ENCODE measurements around the gene CIRBP.

DNA sequence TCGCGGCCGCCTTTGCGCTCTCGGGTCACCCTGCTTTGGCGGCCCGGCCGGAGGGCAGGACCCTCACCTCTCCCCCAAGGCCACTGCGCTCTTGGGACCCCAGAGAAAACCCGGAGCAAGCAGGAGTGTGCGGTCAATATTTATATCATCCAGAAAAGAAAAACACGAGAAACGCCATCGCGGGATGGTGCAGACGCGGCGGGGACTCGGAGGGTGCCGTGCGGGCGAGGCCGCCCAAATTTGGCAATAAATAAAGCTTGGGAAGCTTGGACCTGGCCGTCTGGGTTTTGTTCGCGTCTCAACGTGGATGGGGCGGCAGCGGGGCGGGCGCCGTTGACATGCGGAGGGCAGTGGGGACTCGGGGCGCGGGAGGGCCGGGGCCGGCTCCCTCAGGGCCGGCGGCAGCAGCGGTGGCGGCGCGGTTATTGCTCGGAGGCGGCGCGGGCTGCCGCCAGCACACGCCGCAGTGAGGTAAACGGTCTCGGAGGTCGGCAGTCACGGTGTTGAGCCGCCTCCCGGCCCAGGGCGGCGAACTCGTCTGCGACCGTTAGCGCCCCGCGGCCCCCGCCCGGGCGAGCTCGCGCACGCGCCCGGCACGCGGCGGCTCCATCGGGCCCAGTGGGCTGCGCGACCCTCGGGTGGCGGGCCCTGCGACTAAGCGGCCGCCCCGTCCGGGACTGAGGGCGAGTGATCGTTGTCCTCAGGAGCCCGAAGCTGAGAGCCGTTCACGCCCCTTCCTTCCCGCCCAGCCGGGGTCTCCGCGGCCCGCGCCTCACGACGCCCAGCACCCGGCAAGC is 40.8 kb upstream of the CIRBP start:
- TF ChIP-seq POLR2A (IDR thresholded peaks at IDR 0.05; ENCODE audit: extremely low read depth, insufficient read length): no peak
- TF ChIP-seq, protein P1, sequence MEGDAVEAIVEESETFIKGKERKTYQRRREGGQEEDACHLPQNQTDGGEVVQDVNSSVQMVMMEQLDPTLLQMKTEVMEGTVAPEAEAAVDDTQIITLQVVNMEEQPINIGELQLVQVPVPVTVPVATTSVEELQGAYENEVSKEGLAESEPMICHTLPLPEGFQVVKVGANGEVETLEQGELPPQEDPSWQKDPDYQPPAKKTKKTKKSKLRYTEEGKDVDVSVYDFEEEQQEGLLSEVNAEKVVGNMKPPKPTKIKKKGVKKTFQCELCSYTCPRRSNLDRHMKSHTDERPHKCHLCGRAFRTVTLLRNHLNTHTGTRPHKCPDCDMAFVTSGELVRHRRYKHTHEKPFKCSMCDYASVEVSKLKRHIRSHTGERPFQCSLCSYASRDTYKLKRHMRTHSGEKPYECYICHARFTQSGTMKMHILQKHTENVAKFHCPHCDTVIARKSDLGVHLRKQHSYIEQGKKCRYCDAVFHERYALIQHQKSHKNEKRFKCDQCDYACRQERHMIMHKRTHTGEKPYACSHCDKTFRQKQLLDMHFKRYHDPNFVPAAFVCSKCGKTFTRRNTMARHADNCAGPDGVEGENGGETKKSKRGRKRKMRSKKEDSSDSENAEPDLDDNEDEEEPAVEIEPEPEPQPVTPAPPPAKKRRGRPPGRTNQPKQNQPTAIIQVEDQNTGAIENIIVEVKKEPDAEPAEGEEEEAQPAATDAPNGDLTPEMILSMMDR (IDR thresholded peaks at IDR 0.05; ENCODE audit: low read depth, low read length): no peak
- TF ChIP-seq, protein P2, sequence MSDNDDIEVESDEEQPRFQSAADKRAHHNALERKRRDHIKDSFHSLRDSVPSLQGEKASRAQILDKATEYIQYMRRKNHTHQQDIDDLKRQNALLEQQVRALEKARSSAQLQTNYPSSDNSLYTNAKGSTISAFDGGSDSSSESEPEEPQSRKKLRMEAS (IDR thresholded peaks at IDR 0.05; ENCODE audit: low read depth, low read length): no peak
